SK-N-SH treated with all-trans-retinoic acid at 6 μM for 48 hours (cell line): ENCODE results near the gene DCLRE1A.

Experiments
- ISL1 ChIP-seq: fragments of 250-450 bp; sonication (Bioruptor Pico); IDR thresholded peaks from 2 replicates; pipeline ENCODE4 v2.1.2; 2022; ENCODE audit warnings: mild to moderate bottlenecking, moderate library complexity
- ZFP3 ChIP-seq: fragments of 250-450 bp; sonication (Bioruptor Pico); IDR thresholded peaks from 2 replicates; pipeline ENCODE4 v1.5.0; 2020; ENCODE audit warnings: mild to moderate bottlenecking, moderate library complexity
- ZNF70 ChIP-seq: fragments of 450-650 bp; formaldehyde crosslinking; IDR thresholded peaks from 2 replicates; pipeline ENCODE4 v1.5.0; 2020; ENCODE audit warnings: mild to moderate bottlenecking, moderate library complexity

DNA sequence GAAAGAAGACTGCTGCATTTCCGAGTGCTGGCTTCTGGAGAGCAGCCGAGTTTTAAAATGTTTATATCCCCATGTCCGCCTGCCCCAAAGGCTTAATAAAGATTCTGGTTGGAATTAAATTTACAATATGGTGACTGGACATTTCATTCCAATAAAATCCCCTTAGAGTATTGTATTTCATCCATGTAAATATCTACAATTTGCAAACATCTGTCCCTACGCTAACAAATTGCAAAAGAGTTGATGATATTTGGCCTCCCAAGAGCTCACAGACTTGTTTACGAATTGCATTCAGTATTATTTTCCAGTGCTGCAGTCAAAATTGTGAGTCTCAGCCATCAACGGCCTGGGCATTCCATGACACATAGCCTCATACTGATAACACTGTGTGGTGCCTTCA lies 52.3 kb downstream of the DCLRE1A start:
- TF ChIP-seq ZFP3 (CRISPR knock-in tag): no peak
- no peak for TF ChIP-seq ISL1 (CRISPR knock-in tag)
- TF ChIP-seq ZNF70 (CRISPR knock-in tag): no peak
